Thyroid gland (tissue), 4 donors: ENCODE results near the gene DGCR8.

Experiments
- POLR2A ChIP-seq, 2 donors: fragments of 450-650 bp; IDR thresholded peaks; one replicate each; pipeline ENCODE4 v1.6.1; 2017; ENCODE audit warnings: antibody characterized with exemption in 2 of 2, mild to moderate bottlenecking in 2 of 2, moderate library complexity in 1 of 2
- TF ChIP-seq, protein P1 (sequence below), 6 experiments: fragments of 200-600 bp in 3 of 6; fragments of 450-650 bp in 3 of 6; sonication (generic) in 3 of 6; IDR thresholded peaks; one replicate each; pipeline ENCODE4 v1.5.1; 2016 to 2019; ENCODE audit warnings: antibody characterized with exemption in 6 of 6, mild to moderate bottlenecking in 2 of 6, inconsistent platforms in 1 of 6, moderate library complexity in 1 of 6

DNA sequence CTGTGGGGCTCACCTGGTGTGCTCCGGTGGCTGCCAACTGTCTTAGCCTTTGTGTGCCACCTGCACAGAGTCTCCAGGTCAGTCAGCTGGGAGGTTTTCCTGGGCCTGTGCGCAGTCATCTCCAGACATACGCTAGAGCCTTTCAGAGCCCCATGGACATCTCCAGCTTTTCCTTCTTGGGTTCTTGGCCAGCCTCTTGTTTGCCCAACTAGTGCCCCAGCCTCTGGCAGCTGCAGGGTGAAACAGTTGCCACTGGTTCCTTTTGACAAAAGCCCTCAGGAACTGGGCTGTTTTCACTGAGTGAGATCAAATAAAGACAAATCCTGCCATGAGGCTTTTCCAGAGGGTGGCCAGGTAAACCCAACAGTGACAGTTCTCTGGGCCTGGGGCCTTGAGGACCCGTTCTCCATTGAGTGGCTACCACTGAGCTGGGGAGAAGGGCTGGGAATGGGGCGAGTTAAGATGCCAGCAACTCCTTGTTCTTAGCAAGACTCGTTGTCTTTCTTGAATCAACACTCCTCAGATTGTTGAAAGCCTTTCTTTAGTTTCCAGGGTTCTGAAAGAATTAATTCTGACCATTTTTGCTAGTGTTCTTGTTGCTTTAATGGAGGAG is 19.2 kb downstream of the DGCR8 start:
- TF ChIP-seq, protein P1, sequence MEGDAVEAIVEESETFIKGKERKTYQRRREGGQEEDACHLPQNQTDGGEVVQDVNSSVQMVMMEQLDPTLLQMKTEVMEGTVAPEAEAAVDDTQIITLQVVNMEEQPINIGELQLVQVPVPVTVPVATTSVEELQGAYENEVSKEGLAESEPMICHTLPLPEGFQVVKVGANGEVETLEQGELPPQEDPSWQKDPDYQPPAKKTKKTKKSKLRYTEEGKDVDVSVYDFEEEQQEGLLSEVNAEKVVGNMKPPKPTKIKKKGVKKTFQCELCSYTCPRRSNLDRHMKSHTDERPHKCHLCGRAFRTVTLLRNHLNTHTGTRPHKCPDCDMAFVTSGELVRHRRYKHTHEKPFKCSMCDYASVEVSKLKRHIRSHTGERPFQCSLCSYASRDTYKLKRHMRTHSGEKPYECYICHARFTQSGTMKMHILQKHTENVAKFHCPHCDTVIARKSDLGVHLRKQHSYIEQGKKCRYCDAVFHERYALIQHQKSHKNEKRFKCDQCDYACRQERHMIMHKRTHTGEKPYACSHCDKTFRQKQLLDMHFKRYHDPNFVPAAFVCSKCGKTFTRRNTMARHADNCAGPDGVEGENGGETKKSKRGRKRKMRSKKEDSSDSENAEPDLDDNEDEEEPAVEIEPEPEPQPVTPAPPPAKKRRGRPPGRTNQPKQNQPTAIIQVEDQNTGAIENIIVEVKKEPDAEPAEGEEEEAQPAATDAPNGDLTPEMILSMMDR (IDR thresholded peaks at IDR 0.05), result no peak
- no peak for TF ChIP-seq POLR2A (IDR thresholded peaks at IDR 0.05)
